HG03378 (cell line): ENCODE measurements around the gene EGR2.
A peak's percentile ranks its signal among the peaks of the same experiment; 100 is the strongest.

Experiments used
- ATAC-seq: cut with Tn5 transposase; IDR thresholded peaks from one replicate; pipeline ENCODE4 v1.9.1; 2021; ENCODE audit warnings: mild to moderate bottlenecking, moderate library complexity; ENCODE audit not compliant: unreplicated experiment

EGR2 gene

DNA sequence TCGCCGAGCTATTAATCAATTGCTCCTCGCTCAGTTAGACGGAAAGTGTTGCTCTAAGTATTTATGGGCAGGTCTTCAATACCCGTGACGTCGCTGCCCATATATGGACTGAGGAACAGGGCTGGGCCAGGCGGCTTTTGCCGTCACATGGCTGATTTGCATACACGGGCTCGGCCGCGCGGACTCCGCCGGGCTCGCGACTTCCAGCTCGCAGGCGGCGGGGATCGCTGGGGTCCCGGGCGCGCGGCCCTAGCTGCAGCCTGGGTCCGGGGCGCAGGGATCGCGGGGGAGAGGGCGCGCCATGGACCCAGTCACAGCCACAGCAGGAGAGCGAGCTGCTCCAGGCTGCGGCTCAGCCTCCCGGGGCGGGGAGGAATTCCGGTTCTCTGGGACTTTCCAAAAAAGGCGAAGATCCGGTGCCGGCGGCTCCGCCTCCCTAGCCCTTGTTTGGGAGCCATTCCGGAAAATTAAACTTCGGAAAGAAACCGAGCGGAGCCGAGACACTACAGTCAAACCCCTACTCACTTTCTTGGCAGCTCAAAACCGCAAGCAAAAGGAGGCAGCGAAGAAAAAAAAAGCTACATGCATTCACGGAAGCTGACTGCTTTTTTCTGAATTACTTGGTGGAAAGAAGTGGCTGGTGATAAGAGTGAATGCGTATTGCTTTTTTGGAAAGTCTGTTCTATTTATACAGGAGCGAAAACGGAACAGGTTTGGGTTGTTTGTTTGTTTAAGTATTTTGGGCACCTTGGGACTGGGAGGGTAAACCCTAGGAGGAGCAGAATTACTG is at the start of gene EGR2:
Gene EGR2, minus strand, starts transcription at position 36 of the 790 bp plus-strand sequence. CDS start 337 bp downstream, outside the sequence.
- peak; percentile 75 for ATAC-seq

DNA sequence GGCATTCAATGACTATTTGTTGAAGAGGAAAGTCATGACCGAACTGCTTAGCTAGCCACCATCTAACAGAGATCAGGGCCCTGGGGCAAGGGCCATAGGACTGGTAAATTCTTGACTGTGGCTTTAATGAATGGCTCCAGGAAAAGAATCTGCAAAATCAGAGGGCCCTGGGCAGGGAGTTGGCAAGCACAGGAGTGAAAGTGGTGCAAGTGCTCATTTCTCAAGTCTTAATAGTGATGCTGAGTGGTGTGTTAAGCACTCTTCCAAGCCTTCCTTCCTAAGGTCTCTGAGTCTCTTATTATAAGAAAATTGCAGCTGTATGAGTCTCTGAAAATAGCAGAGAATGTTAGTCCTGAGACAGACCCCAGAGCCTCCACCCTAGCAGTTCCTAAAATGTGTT is 46.3 kb upstream of the EGR2 start:
- no peak for ATAC-seq

DNA sequence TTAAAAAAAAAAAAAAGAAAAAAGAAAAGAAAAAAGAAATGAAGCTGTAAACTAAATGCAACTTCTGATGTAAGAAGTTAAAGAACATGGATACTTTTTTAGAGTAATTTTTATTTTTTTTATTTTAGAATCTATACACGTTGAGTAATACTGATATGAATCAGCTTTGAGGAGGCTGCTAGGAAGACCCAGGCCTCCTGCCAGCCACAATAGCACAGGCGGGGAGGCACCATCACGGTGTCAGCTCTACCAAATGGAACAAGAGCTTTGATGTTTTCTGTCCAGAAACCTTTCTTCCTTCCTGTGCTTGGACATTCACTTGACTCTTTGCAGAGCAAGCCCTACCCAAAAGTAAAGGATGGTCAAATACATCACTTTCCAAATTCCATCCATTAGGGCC is 45.3 kb upstream of the EGR2 start:
- no peak for ATAC-seq

DNA sequence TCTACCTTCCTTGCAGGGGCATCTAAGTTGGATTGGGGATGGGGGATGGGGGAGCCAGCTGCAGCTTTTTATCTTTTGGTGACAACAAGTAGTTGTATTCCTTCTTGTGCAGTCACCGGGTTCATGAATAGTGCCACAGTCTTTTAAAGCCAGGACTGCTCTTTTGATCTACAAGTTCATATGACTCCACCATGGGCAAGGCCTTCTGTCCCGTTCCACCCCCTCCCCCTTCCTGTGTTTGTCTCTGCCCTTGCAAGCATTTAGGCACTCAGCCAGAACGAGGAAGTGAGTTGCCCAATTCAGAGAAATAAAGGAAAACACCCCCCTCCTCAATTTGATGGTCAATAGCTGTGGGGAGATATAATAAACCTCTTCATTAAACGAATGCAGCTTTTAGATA is 44.8 kb upstream of the EGR2 start:
- ATAC-seq = no peak

DNA sequence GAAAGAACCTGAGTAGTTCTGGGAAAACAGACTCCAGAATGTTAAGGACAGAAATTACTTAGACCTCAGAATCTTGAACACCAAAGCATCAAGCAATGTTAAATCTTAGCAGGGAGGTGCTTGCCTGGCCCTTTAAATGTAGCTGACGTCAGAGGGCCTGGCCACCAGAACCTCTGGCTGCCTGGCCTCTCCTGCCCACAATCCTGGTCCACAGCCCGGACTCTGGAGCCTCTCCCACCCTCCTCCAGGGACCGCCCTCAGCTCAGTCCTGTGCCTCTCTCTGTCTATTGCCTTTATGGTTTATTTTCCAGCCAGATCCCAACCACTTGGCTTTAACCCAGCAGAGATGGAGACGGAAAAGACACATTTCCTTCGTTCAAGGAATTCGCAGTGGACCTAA is 42.2 kb upstream of the EGR2 start:
- ATAC-seq = no peak

DNA sequence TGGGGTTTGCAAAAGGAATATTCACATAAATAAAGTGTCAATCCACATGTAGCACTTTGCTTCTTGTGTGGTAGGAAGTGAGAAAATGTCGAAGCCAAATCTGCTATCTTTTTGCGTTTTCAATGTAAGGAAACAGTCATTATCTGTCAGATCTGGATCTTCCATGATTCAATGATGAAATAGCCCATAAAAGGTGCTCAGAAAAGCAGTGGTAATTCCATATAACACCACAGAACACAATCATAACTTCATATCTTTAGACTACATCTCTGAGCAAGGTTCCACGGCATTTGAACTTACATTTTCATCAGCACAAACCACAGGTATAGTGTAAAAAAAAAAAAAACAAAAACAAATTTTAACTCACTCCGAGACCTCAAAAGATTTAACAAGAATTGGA is 39.9 kb upstream of the EGR2 start:
- no peak for ATAC-seq

DNA sequence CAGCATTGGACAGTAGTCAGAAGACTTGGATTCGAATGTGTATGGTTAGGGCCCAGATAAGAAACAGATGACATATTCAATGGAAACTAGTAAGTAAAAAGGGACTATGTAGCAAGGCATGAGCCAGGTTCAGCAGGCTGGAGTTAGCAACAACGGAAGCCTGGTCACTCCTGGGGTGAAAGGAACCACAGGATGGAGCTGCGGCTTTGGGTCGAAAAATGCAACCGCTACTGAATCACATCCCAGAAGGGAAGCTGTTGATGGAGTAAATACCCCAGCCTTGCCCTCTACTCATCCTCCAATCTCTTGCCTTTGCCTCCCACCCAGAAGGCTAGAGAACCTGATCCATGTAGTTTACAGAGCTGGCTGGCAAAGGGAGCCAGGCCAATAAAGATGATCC is 37.5 kb upstream of the EGR2 start:
- ATAC-seq = no peak

DNA sequence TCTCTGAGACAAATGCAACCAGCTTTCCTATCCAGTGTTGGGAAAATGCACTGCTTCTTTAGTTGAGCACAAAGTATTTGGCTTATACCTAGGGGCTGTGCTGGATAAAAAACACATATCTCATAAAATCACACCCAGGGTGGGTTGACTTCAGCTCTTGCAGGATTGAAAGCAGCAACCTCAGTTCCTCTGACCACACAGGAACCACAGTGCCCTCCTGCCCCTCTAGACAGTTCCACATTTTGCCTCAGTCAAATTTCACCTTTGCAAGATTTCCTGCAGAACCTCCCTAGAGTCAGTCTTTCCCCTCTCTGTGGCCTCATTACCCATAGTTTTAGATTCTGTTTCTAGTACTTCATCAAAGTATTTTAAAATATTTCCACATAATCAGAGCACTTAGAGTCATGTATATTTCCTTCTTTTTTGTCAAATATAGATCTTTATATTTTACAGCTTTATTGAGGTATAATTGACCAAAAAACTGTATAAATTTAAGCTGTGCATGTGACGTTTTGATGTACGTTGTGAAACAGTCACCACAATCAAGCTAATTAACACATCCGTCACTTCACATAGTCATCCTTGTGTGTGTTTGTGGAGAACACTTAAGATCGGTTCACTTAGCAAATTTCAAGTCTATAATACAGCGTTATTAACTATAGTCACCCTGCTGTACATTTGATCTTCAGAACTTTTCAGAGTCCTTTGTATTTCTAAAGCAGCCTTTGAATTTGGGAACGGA is 37.0 kb upstream of the EGR2 start:
- ATAC-seq = peak; percentile 78

DNA sequence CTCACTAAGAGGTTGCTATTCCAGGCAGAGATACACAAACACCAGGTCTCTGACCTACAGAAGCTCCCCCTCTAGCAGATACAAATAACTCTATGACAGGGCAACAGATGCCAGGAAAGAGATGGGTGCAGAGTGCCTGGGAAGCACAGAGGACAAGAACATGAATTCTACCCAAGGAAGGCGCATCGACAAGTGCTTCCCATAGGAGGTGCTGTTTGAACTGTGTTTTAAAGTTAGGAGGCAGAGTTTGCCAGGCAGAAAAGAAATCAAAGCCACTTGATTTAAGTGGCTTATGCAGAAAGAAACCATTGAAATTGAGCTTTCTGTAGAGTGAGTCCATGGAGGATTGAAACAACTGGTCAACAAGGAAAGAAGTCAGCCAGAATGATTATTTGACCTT is 35.3 kb upstream of the EGR2 start:
- no peak for ATAC-seq

DNA sequence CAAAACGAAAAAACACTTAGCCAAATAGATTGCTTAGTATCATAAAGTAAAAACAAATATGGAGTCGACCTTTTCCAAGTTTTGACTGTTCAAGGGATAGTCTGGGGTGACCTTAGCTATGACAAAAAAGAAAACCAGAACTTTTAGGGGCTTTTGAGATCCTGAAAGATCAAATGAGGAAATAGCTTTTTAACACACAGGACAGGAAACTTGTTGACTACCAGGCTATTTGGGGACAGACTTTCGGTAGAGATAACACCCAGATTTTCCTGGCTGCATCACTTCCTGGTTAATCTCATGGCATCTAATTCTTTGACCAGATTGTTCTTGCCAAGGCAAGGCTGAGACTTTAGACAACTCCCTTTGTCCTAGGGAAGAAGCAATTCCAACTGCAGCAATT is 34.5 kb upstream of the EGR2 start:
- ATAC-seq = no peak

DNA sequence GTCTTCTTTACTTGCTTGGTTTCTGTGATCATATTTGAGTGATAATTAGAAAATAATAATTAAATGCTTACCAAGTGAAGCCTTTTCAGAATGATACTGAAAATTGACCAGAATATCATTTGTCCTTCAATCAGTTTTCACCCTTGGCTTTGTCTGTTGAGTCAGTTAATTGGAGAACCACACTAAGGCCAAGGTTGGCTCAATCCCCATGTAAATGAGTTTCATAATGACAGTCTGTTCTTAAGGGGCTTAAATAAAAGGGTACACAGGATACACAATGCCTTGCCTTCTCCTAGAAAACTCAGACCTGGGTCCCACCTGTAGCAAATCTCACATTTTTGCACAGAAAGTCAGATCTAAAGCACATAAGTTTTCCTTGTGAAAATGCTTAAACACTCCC is 31.3 kb upstream of the EGR2 start:
- ATAC-seq = no peak

DNA sequence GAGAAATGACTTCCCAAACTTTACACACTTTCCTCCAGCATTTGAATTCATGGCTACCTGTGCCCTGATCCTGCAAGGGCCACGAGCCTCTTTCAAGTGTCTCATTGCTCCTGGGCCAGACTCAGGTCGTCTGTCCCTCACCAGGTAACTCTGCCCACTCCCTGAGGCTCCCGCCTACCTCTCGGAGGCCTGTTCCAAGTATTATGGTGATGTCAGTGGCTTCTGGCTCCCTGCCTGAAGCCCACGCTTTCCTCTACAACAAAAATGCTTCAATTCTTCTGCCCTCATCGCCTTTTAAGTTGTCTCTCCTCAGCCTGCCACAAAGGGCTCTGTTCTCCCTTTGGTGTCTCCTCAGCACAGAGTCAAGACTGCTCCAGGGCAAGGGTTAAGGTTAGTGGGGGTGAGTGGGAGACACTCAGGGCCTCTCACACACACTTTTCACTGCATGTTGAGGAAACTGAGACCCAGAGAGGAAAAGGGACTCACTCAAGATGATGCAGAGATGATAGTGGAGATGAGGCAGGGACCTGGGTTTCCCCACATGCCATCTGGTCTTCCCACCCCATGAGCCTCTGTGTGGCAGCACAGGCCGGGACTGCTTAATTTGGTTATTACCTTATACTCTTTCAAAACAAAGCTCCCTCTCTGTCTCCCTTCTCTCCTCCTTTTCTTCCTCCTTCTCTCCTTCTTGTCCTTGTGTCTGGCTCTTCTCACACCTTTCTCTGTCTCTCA is 28.3 kb upstream of the EGR2 start:
- no peak for ATAC-seq

DNA sequence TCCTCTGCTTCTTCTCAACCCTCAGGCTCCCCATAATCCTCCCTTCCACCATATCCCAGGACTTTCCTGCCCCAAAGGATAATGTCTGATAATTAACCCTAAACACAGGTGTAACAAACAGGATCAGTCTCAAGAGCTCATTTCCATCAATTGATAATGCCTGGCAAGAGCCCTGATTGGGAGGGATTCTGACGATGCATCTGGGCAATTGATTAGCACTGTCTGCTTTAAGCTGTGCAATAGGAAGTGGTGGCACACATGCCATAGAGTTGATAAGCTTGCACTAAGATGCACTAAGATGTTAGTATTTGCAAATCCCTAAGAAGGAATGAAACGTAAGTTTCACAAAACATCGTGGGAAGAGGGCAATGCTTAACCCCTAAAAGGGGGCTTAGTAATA is 27.4 kb upstream of the EGR2 start:
- ATAC-seq = no peak

DNA sequence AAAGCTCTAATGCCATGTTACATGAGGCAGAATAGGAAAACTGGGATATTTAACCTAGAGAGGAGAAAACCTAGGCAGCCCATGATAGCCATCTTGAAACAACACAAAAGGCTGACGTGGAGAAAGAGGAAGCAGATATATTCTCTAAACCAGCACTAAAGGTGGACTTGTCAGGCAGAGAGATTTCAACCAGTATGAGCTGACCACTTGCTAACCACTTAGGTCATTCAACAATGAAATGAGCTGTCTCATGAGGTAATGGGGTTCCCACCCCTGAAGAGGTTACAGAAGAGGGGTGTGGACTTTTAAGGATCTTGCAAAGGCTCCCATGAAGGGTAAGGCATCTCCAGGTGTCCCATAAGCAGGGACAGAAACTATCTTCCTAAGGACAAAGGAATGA is 26.8 kb upstream of the EGR2 start:
- peak; percentile 77 for ATAC-seq

DNA sequence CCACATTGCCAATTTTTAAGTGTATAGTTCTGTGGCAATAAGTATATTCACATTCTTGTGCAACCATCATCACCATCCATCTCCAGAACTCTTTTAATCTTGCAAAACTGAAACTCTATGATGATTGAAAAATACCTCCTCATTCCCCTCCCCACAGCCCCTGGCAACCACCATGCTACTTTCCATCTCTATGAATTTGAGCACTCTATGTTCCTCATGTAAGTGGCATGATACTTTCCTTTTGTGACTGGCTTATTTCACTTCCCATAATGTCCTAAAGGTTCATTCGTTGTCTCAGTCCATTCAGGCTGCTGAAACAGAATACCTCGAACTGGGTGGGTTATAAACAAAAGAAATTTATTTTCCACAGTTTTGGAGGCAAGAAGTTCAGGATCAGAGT is 23.4 kb upstream of the EGR2 start:
- ATAC-seq = no peak

DNA sequence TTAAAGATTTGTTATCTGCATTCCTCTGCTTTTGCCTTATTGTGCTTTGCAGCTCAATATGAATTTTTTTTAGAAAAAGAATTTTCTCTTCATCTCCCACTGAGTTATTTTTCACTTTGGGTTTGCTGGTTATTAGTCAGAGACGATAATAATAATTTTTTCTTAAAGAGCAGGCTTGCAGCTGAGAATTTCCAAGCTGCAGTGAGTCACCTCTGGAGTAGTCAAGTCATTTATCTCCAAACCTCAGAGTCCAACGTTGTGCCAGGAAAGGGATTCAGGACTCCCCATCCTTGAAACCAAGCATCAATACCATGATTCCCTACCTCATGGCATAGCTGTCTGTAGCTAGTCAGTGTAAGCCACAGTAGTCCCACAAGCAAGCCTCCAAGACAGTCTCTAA is 15.2 kb upstream of the EGR2 start:
- ATAC-seq = no peak

DNA sequence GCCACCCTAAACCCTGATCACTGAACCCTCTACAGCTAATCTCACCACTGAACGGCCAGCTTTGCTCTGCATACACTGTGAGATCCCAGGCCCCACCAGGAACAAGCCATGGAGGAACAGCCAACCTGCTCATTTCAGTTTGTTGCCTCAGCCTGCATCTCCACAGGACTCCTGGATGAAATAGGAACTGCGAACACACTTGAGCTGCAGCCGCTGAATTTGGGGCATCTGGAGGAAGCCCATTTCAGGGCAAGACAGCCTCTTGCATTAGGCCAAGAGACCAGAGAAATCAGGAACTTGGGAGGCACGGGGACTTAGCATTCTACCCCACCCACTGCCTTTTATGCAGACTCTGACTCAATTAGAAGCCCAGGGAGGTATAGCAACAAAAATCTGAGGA is 14.5 kb upstream of the EGR2 start:
- ATAC-seq = no peak

DNA sequence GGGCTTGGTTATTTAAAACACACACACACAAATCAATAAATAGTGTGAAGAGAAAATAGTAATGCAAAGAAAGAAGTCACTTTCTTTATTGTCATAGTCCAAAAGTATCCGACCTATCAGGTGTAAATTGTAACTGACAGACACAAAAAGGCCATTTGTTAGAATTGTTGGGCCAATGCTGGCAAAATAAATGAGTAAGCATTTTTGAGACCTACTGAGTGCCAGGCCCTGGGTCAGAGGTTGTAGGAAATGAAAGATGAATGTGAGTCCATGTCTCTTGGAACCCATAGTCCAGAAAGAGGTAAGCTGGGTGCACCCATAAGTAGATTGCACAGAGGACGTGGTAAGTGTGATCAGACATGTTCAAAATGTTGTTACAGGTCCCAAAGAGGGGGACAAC is 13.5 kb upstream of the EGR2 start:
- no peak for ATAC-seq

DNA sequence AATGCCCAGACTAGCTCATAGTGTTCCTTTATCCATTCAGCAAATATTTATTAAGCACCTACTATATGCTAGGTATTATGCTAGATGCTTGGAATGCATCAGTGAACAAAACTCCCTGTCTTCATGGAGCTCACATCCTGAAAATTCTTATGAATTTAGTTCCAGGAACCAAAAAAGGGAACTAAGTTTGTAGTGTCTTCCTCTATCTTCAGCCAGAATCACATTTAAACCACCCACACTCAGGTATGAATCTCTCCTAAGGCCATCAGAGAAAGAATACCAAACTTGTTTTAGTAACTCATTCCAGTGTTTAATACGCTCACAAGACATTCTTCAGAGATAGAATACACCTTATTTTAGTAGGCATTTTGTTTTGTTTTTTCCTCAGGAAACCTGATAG is 10.1 kb upstream of the EGR2 start:
- no peak for ATAC-seq

DNA sequence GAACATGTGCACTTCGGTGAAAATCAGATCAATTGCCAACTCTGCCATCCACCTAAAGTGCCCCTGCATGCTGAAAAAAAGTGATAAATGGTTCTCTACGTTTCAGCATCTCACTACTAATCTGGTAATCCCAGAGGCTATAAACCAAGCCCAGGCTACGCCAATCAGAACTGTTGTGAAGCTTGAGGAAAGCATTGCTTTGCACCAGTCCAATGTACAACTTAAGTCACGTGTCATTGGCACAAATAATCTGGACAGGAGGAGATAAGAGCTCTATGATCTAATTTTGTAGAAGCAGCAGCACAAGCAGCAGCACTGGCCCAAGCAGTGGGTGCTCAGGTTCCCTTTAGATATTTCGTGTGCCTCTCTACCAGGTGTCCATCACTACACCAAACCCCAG is 4.4 kb upstream of the EGR2 start:
- no peak for ATAC-seq

DNA sequence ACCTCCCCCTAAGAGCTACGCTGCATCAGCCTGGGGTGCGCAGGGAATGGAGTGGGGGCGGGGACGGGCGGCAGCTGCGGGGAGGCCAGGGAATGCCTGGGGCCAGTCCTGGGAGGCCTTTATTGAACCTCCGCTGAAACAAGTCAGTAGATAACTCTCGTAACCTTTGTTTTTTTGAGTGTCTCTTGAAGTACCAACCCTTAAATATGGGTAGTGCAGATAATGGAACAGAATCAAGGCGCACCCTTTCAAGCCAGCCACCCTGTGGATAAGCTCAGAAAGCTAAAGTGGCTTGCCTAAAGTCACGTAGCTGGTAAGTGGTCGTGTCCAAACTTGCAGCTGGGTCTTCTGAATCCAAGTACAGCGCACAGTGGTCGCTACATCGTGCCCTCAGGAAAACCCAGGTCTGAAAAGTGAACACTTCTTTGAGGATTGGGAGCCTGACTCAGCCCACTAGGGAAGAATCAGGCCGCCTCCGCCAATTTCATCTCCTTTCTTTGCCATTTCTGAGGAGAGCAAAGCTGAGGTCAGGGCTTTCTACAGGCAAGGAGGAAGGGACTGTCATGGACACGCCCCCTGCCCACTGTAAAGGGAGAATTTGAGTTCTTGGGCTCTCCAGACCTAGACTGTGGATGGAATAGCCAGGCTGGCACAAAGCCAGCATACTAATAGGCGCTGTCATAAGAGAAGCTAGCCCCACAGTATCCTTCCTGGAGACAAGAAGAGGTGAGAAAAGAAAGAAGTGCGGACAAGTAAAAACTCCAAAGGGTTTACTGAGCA is 3.2 kb upstream of the EGR2 start:
- no peak for ATAC-seq
